GM12878 (cell line): ENCODE measurements around the gene MLST8. TPM values are rescaled to one million over a fixed set of nuclear protein-coding genes. Genes with fewer than 3 reads are reported as not detected.

Source experiments
- ATAC-seq: fragments of 200-7000 bp; cut with Tn5 transposase; 3 replicates; pipeline ENCODE4 v1.9.1; 2020; ENCODE audit warnings: mild to moderate bottlenecking, moderate library complexity
- BruUV-seq: library from RNA; stranded (reverse); fragments of 400-500 nt; replicated peaks from 2 replicates; lab custom pipeline; 2021; lab: Mats Ljungman, UMichigan
- CTCF ChIA-PET: fragments of 300-600 bp; sonication (Branson Sonifier 250); formaldehyde crosslinking; extraction: SDS; loops from one replicate; lab custom pipeline; 2021; ENCODE audit warnings: inconsistent platforms; lab: Yijun Ruan, JAX
- POLR2A ChIA-PET: fragments of 350-600 bp; formaldehyde crosslinking; extraction: SDS; loops from one replicate; lab custom pipeline; 2021; ENCODE audit warnings: inconsistent platforms; lab: Charles Lee
- RAD21 ChIA-PET: fragments of 300-600 bp; sonication (Branson Sonifier 250); formaldehyde crosslinking; loops from one replicate; lab custom pipeline; 2023; ENCODE audit warnings: antibody characterized with exemption; ENCODE audit not compliant: unreplicated experiment; lab: Charles Lee
- SMC1A ChIA-PET: fragments of 300-600 bp; sonication (Branson Sonifier 250); formaldehyde crosslinking; loops from one replicate; lab custom pipeline; 2023; ENCODE audit not compliant: unreplicated experiment, uncharacterized antibody; lab: Charles Lee
- DNase-seq: peaks from one replicate; pipeline ENCODE4 v3.0.0-alpha.2; 2011; ENCODE audit warnings: low read depth, low spot score
- FAIRE-seq: peaks from 3 replicates; lab custom pipeline; 2011; peaks lifted over from hg19 to GRCh38; lab: Jason Lieb, UNC
- H2AFZ ChIP-seq: 2 replicates; pipeline ENCODE4 v1.6.0; 2011; ENCODE audit warnings: low read depth, low read length, control low read depth; ENCODE audit not compliant: control insufficient read depth
- H3K27ac ChIP-seq: 2 replicates; pipeline ENCODE4 v1.5.1; 2011; ENCODE audit warnings: control low read depth; ENCODE audit not compliant: control insufficient read depth, insufficient read depth
- H3K27me3 ChIP-seq, 2 experiments: replicated peaks in 1 of 2; 2 replicates each; pipeline versions ENCODE4 v1.6.0 to v1.6.1; 2011; ENCODE audit warnings: low read length in 1 of 2; ENCODE audit not compliant: control insufficient read depth in 2 of 2, insufficient read depth in 2 of 2
- H3K36me3 ChIP-seq, 2 experiments: 2 replicates each; pipeline ENCODE4 v1.5.1; 2011; ENCODE audit warnings: low read length in 1 of 2; ENCODE audit not compliant: control insufficient read depth in 2 of 2, insufficient read depth in 2 of 2
- H3K4me1 ChIP-seq: 2 replicates; pipeline ENCODE4 v1.6.1; 2011; ENCODE audit warnings: mild to moderate bottlenecking, low read length, moderate library complexity, mixed read lengths; ENCODE audit not compliant: control insufficient read depth, insufficient read depth
- H3K4me2 ChIP-seq: 2 replicates; pipeline ENCODE4 v1.6.0; 2011; ENCODE audit warnings: control low read depth; ENCODE audit not compliant: control insufficient read depth, insufficient read depth
- H3K4me3 ChIP-seq: fragments of 200-600 bp; sonication (generic); 2 replicates; pipeline ENCODE4 v1.5.1; 2016
- H3K79me2 ChIP-seq: 2 replicates; pipeline ENCODE4 v1.6.0; 2011; ENCODE audit warnings: low read length; ENCODE audit not compliant: control insufficient read depth, insufficient read depth
- H3K9ac ChIP-seq: 2 replicates; pipeline ENCODE4 v1.8.0; 2011; ENCODE audit warnings: low read length, control low read depth, mixed read lengths; ENCODE audit not compliant: control insufficient read depth, insufficient read depth
- H3K9me3 ChIP-seq: replicated peaks from 3 replicates; pipeline ENCODE4 v1.5.1; 2011; ENCODE audit warnings: mild to moderate bottlenecking, low read length; ENCODE audit not compliant: control insufficient read depth, insufficient read depth
- H4K20me1 ChIP-seq: 2 replicates; pipeline ENCODE4 v1.6.0; 2011; ENCODE audit not compliant: control insufficient read depth, insufficient read depth
- BACH1 ChIP-seq: fragments of 450-650 bp; IDR thresholded peaks from 2 replicates; pipeline ENCODE4 v1.6.1; 2017; ENCODE audit warnings: mild to moderate bottlenecking, borderline replicate concordance
- BMI1 ChIP-seq: fragments of 450-650 bp; IDR thresholded peaks from 2 replicates; pipeline ENCODE4 v1.6.1; 2016; ENCODE audit warnings: mild to moderate bottlenecking, moderate library complexity, borderline replicate concordance
- IKZF2 ChIP-seq, 2 experiments: fragments of 450-650 bp; IDR thresholded peaks; 2 replicates each; pipeline ENCODE4 v1.6.1; 2017; ENCODE audit warnings: mild to moderate bottlenecking in 2 of 2, moderate library complexity in 2 of 2
- SRF ChIP-seq, 2 experiments: IDR thresholded peaks; 2 replicates each; pipeline ENCODE4 v1.6.1; 2011; ENCODE audit warnings: low read depth in 2 of 2, low read length in 2 of 2, mild to moderate bottlenecking in 1 of 2, moderate library complexity in 1 of 2
- ZNF687 ChIP-seq: fragments of 450-650 bp; IDR thresholded peaks from 2 replicates; pipeline ENCODE4 v1.6.1; 2017; ENCODE audit warnings: mild to moderate bottlenecking, moderate library complexity
- WGBS: methylation state at CpG from one replicate; pipeline ENCODE4 v1.1.6; 2016; ENCODE audit warnings: low lambda C conversion rate; ENCODE audit not compliant: insufficient replicate concordance, insufficient coverage; ENCODE audit errors: missing lambda C conversion rate; 5-methylcytosine and 5-hydroxymethylcytosine counted together
- in situ Hi-C: fragments of 300-500 bp; cut with MboI; formaldehyde crosslinking; loops from 9 replicates; pipeline ENCODE4 v1.14.3; 2018; ENCODE audit warnings: mixed read lengths
- intact Hi-C: fragments of 100-400 bp; cut with micrococcal nuclease; formaldehyde crosslinking; loops from one replicate; pipeline ENCODE4 v1.14.2; 2022; ENCODE audit not compliant: unreplicated experiment
- polyA plus RNA-seq, 11 experiments: library from polyadenylated mRNA; depleted of rRNA in 4 of 11; unstranded in 6 of 11; stranded (reverse) in 5 of 11; fragments of >200 nt; fragmentation: Nextera tagmentation in 4 of 11; fragmentation: Illumina TruSeq in 1 of 11; extraction: Ambion mirVana in 4 of 11; extraction: Trizol in 1 of 11; gene quantifications; 1 replicate in 1 of 11; 2 replicates in 10 of 11; pipeline versions ENCODE4 v1.2.1 to v1.2.3, GENCODE V29; 2011 to 2016; ENCODE audit warnings: inconsistent platforms in 2 of 11, missing spikeins in 2 of 11, low read depth in 1 of 11
- total RNA-seq, 4 experiments: library from RNA; depleted of rRNA in 3 of 4; stranded (reverse); fragments of >200 nt in 3 of 4; fragmentation: Illumina TruSeq in 1 of 4; extraction: Trizol in 1 of 4; gene quantifications; 2 replicates each; pipeline versions ENCODE4 v1.2.1 to v1.2.3, GENCODE V29; 2013 to 2021
- TF ChIP-seq, protein P1 (sequence below): fragments of 450-650 bp; conservative IDR thresholded peaks from 2 replicates; pipeline ENCODE4 v1.6.1; 2017; ENCODE audit warnings: mild to moderate bottlenecking, moderate library complexity
- TF ChIP-seq, protein P2 (sequence below), 3 experiments: IDR thresholded peaks in 2 of 3; conservative IDR thresholded peaks in 1 of 3; 2 replicates each; pipeline ENCODE4 v1.5.1; 2011; ENCODE audit warnings: low read depth in 3 of 3, low read length in 3 of 3, mild to moderate bottlenecking in 3 of 3, control low read depth in 2 of 3, moderate library complexity in 2 of 3, inconsistent platforms in 1 of 3, mixed read lengths in 1 of 3; ENCODE audit not compliant: control insufficient read depth in 2 of 3, insufficient read depth in 1 of 3; ENCODE audit errors: extremely low read depth in 1 of 3

Gene MLST8
- total and polyA plus RNA-seq, 10 of the 15 experiments (the other 5 are each of a cell fraction or from before 2014, with no cell fraction given), result 1.0 to 114 (median 64.2) TPM

DNA sequence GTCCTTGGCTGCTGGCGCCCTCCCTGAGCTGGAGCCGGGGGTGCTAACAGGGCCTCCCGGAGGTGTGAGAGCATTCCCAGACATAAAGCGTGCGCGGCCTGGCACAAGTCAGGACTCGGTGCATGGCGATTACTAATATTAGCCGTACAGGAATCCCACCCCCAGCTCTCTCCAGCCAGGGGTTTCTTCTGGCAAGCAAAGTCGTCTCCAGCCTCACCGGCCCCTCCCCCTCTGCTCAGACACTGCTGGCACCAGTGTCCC, 13.9 kb upstream of the MLST8 start:
- no peak overlapping the region for H2AFZ ChIP-seq
- H3K4me3 ChIP-seq, result no peak overlapping the region
- FAIRE-seq, result no peak
- POLR2A ChIA-PET, result no interaction called here
- H4K20me1 ChIP-seq, result no peaks in the 10 kb centered on the region
- no peaks in the 10 kb centered on the region; the same call in 1 of the 2 replicates for H3K4me1 ChIP-seq
- TF ChIP-seq, protein P1, sequence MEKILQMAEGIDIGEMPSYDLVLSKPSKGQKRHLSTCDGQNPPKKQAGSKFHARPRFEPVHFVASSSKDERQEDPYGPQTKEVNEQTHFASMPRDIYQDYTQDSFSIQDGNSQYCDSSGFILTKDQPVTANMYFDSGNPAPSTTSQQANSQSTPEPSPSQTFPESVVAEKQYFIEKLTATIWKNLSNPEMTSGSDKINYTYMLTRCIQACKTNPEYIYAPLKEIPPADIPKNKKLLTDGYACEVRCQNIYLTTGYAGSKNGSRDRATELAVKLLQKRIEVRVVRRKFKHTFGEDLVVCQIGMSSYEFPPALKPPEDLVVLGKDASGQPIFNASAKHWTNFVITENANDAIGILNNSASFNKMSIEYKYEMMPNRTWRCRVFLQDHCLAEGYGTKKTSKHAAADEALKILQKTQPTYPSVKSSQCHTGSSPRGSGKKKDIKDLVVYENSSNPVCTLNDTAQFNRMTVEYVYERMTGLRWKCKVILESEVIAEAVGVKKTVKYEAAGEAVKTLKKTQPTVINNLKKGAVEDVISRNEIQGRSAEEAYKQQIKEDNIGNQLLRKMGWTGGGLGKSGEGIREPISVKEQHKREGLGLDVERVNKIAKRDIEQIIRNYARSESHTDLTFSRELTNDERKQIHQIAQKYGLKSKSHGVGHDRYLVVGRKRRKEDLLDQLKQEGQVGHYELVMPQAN, result no peak
- RAD21 ChIA-PET, result no interaction called here
- CTCF ChIA-PET, result no interaction called here
- H3K9me3 ChIP-seq, result no peaks in the 10 kb centered on the region
- no peak overlapping the region for H3K27ac ChIP-seq
- H3K36me3 ChIP-seq, result no peaks in the 10 kb centered on the region
- in situ Hi-C loops, result no loop called here
- no peaks in the 10 kb centered on the region for H3K79me2 ChIP-seq
- no peak for ATAC-seq
- BruUV-seq, result no TSS peak
- intact Hi-C loops, result no loop called here
- no peak overlapping the region for H3K4me2 ChIP-seq
- H3K27me3 ChIP-seq, result peaks cover 7 to 8% of the 10 kb centered on the region in 2 experiments
- WGBS, result 73% methylated on average over 11 of the region's 11 CpGs
- no peak overlapping the region for H3K9ac ChIP-seq
- SMC1A ChIA-PET, result no interaction called here
- DNase-seq, result no peak

- FAIRE-seq (no peak), ATAC-seq (no peak; the same call in 2 of the 3 replicates), DNase-seq (no peak)
- H3K4me1 ChIP-seq, result no peaks in the 10 kb centered on the region; the same call in 1 of the 2 replicates
- no peak overlapping the region for H3K4me3 ChIP-seq
- no peak overlapping the region for H3K4me2 ChIP-seq
- ChIA-PET RAD21 (interaction anchor here (1.0 to 1.5 kb wide), 3 partner anchors 57 to 307 kb away, joined by 4 to 11 read pairs (median 10); partner anchors contain the start of gene ECI1), POLR2A (interaction anchor here (0.6 kb wide), 1 partner anchor 212 kb away, joined by 8 read pairs; no protein-coding TSS in a partner anchor), SMC1A (no interaction called here), CTCF (interaction anchor here (0.5 to 2.0 kb wide), 9 partner anchors 17 to 313 kb away, joined by 3 to 10 read pairs (median 3); partner anchors contain the start of genes ECI1 and PGP)
- no TSS peak for BruUV-seq
- H3K9me3 ChIP-seq, result no peaks in the 10 kb centered on the region
- no peak overlapping the region for H3K9ac ChIP-seq
- WGBS, result 39% methylated on average over 16 of the region's 16 CpGs
- H3K27ac ChIP-seq, result no peak overlapping the region
- H3K27me3 ChIP-seq, result peaks cover 12 to 15% of the 10 kb centered on the region in 2 experiments
- H3K79me2 ChIP-seq, result no peaks in the 10 kb centered on the region
- H4K20me1 ChIP-seq, result no peaks in the 10 kb centered on the region
- H2AFZ ChIP-seq, result no peak overlapping the region
- intact Hi-C loops (loop anchor here (2.0 kb wide), 1 partner anchor 307 kb away; no protein-coding TSS in a partner anchor), in situ Hi-C loops (no loop called here)
- H3K36me3 ChIP-seq, result no peaks in the 10 kb centered on the region
- TF ChIP-seq BMI1 (no peak), ZNF687 (no peak), BACH1 (no peak), IKZF2 (IDR thresholded peaks at IDR 0.05) (no peak), SRF (IDR thresholded peaks at IDR 0.05; ENCODE audit: low read depth in 2 of 2, low read length in 2 of 2) (no peak)
- TF ChIP-seq, protein P2, sequence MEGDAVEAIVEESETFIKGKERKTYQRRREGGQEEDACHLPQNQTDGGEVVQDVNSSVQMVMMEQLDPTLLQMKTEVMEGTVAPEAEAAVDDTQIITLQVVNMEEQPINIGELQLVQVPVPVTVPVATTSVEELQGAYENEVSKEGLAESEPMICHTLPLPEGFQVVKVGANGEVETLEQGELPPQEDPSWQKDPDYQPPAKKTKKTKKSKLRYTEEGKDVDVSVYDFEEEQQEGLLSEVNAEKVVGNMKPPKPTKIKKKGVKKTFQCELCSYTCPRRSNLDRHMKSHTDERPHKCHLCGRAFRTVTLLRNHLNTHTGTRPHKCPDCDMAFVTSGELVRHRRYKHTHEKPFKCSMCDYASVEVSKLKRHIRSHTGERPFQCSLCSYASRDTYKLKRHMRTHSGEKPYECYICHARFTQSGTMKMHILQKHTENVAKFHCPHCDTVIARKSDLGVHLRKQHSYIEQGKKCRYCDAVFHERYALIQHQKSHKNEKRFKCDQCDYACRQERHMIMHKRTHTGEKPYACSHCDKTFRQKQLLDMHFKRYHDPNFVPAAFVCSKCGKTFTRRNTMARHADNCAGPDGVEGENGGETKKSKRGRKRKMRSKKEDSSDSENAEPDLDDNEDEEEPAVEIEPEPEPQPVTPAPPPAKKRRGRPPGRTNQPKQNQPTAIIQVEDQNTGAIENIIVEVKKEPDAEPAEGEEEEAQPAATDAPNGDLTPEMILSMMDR (IDR thresholded peaks at IDR 0.05 in 2 of 3, conservative IDR thresholded peaks at IDR 0.05 in 1 of 3; ENCODE audit: control insufficient read depth in 2 of 3, extremely low read depth in 1 of 3, insufficient read depth in 1 of 3, low read depth in 3 of 3, low read length in 3 of 3), result no peak
These were observed 11.0 kb upstream of the MLST8 start for GRCh38 chr16:2194166-2194834.
